Stimulated activated CD8-positive, alpha-beta memory T cell treated with anti-CD3 and anti-CD28 coated beads, Interleukin-15, amount 100 ng/mL, for 24 hours (primary cell): ENCODE results near the gene USP2.

ENCODE experiments used
- DNase-seq: peaks from one replicate; pipeline ENCODE4 v3.0.0-alpha.2; 2020; ENCODE audit warnings: low read depth

USP2 gene

DNA sequence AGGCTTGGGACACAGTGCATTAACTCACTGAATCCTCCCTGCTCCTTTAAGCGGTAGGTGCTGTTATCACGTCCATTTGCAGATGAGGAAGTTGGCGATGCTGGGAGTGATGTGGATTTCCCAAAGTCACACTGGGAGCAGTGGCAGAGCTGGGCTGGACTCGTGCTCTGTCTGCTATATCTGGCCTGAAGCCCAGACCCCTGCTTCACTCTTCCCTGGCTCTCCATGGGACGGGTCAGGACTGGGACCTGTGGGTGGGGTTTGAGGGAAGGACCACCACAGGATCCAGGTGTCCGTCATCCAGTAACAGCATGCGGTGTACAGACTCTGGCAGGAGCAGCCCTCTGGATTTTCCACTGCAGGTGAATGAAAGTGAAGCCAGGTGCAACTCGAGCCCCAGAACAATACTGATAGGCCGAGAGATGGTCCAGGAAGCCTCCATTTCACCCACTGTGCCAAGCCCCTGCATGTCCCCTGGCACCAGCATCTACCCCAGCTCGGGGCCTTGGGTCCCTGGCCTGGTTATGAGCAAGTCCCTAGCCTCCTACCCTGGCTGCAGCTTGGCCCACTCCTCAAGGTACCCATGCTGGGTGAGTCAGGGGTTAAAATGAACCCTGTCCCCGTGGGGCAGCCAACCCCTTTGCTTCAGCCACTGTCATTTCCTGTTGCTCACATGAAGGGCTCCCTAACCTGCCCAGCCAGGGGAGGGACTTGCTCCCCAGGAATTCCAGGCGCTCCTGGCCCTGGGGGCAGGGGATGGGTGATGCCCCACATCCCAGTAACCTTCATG is 4.2 kb downstream of the USP2 start:
- no peak for DNase-seq

GRCh38 chr11:119376197-119376847 is 5.2 kb downstream of the USP2 start:
- no peak for DNase-seq

- DNase-seq = no peak
Observed at GRCh38 chr11:119375337-119376196, 5.9 kb downstream of the USP2 start.

- no peak for DNase-seq
Observed at GRCh38 chr11:119374632-119375336, 6.7 kb downstream of the USP2 start.

DNA sequence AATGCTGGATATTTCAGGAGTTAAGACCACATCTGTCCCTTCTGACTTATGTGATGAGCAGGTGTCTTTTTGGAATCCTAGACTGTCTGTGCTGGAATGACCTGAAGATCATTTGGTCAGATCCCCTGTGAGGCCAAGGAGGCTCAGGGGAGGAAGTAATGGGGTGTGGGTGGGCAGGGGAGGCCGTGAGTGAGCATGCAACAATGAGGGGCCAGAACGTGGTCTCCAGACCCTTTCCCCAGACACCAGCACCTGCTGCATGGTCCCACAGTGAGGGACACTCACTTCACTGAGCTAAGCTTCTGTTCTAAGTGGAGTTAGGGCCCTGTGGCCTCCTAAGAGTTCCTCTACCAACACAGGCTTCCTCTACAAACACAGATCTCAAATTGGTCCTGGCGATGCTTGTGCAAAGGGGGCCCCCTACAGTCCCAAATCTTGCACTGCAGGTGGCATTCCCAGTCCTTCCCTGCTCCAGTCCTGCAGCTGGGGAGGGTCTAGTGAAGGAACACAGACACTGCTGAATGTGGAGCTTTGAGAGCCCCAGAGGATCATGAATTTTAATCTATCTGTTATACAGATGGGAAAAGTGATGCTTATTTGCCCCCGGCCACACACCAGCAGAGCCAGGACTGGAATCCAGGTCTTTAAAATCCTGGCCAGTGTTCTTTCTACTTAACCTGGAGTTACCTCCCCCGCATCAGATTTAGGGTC is 7.4 kb downstream of the USP2 start:
- DNase-seq = no peak

DNA sequence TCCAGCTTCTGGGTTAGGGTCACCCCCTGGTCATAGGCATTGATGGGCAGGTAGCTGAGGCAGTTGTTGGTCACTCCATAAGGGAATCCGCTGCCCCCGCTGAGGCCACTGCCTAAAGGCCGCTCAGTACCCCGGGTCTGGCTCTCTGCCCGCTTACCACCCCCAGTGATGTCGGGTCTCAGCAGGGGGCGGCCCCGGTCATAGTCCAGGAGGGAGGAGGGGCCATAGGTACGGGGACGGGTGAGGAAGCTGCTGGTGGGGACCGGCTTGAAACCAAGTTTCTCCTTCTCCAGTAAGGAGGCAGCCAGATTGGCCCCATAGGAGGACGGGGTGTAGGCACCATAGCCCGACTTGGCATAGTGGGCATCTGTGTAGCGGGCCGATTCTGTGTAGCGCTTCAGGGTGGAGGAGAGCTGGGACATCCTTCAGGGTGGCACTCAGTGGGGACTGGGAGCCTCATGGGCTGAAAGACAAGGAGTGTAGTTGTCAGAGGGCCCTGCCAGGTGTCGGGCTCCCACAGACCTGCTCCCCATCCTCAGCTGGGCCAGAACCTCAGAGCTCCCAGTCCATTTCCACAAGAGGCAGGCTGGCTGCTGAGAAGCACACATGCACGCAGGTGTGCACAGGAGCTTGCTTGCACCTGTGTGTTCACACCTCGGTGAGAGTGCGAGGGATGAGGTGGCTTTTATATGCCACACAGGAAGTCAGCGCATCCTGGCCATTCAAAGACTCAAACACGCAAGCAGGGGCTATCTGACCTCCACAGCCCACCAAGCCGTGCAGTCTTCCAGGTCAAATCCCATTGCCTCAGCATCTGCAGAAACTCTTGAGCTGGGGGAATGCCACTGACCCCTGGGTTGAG is 8.2 kb downstream of the USP2 start:
- no peak for DNase-seq

DNA sequence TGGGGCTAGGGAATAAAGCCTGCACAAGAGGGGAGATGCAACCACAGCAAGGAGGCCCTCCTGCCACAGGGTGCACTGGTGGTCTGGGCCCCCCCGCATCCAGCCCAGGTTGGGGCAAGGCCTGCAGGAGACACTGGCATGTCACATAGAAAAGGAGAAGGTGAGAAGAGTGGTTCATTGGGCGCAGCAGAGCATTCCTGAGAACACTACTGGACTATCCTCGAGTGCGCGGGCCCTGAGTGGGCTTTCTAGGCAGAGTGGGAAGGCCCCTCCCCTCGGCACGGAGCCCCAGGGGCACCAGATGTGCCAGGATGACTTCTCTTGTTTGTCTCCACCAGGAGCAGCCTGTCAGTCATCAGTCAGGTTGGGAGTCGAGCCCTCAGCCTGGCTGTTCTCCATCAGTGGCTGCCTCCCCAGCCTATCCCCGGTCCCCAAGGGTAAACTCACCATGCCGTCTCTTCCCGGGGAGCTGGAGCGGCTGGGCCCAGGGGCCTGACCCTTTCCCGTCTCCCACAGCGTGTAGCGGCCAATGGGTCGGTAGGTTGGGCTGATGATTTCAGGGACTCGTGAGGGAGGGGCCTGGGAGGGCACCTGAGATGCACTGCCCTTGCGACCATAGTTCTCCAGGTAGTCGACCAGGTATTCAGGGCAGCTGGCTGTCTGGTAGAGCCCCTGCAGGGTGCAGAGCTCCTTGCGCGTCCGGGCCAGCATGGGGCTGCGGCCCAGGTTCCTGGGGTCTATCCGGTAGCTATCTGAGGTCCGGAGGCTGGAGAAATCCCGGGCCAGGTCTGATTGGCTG is 9.0 kb downstream of the USP2 start:
- no peak for DNase-seq

DNA sequence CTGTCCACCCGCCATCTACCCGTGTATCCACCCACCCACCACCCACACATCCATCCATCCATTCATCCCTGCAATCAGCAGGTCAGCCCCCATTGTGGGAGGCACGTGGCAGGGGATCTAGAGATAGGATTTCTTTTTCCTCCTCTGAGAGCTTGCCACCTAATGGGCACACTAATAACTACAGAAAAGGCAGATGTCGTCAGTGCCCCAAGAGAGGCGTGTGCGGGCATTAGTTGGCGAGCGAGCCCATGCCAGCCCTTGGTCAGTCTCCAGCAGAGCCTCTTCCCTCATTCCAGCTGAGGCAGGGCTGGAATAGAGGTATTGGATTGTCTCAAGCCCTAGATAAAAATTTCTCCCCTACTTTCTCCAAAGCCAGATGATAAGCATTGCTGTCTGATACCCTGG is 9.7 kb downstream of the USP2 start:
- DNase-seq = no peak

DNA sequence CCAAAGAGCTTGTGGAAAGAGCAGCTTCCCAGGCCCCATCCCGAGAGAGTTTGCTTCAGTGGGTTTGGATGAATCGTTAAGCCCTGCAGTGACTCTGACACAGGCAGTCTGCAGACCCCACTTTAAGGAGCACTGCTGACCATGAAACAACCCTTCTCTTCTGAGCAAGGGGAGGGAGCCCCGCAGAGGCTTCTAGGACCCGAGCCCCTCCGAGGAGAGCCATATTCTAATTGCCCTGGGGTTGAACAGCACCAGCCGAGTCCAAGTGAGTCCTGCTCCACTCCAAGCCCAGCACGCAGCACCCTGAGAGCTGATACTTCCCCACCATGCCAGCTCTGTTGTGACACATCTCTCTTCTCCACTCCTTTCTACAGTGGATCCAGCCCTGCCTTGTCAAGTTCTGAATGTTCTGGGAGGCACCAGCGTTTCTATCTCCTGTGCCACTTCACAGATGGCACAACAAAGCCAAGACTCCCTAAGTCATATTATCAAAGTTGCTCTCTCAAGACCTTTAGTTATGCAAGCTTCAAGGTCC is 10.4 kb downstream of the USP2 start:
- no peak for DNase-seq

GRCh38 chr11:119370486-119371046 is 10.9 kb downstream of the USP2 start:
- DNase-seq = no peak

GRCh38 chr11:119369132-119369925 is 12.2 kb downstream of the USP2 start:
- no peak for DNase-seq

DNA sequence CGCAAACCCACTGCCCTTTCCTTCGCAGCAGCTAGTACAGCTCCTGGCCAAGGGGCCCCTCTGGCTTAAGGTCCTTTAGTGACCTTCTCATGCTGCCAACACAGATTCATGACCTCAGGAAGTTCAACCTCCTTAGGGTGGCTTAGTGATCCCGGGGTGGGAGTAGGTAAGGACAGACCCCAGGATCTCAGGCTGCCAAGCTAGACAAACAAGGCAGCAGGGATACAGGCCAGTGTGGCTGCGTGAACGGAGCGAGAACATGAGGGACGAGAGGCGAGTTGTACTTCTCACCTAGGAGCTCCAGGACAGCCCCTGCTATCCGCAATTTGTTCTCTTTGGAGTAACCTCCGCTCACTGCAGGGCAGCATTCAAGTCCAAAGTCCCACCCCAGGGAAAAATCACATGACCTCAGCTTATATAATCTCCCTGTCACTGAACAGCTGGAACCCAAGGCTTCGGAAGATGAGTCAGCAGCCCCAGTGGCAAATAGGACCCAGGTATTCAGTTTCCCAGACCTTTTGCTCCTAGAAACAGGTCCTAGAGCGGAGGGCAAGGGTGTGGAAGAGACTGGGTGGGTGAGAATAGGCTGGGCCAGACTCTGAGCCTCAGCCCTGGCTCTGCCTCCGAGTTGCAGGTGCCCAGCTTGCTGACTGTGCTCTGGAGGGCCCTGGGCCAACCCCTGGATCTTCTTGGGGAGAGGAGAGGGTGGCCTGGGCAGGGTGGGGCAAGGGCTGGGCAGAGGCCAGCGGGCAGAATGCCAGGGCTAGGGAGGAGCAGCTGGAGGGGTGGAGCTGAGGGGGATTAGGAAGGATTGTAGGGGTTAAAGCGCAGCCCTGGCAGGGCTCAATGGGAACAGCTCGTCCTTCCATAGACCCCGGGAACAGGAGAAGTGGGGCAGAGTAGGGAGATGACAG is 13.1 kb downstream of the USP2 start:
- DNase-seq = no peak

DNA sequence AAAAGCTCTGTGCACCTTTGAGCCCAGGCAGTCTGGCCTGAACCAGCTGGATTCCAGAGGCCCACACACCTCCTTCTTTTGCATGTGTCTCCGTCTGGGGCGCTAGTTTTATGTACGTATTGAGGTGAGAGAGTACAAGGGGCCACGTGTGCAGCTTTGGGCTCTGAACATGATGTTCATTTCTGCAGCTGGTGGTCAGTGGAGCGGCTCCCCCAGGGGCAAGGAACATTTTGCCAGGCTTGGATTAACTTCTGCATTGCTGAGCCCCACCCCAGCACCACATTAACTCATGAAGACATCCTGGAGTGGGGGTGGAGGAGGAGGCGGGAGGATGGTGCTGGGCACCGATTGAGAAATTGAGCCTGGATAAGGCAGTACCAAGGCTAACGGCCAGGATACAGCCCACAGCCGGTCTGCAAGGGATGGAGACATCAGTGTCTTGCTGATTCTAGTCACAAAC is 13.8 kb downstream of the USP2 start:
- DNase-seq = no peak

DNA sequence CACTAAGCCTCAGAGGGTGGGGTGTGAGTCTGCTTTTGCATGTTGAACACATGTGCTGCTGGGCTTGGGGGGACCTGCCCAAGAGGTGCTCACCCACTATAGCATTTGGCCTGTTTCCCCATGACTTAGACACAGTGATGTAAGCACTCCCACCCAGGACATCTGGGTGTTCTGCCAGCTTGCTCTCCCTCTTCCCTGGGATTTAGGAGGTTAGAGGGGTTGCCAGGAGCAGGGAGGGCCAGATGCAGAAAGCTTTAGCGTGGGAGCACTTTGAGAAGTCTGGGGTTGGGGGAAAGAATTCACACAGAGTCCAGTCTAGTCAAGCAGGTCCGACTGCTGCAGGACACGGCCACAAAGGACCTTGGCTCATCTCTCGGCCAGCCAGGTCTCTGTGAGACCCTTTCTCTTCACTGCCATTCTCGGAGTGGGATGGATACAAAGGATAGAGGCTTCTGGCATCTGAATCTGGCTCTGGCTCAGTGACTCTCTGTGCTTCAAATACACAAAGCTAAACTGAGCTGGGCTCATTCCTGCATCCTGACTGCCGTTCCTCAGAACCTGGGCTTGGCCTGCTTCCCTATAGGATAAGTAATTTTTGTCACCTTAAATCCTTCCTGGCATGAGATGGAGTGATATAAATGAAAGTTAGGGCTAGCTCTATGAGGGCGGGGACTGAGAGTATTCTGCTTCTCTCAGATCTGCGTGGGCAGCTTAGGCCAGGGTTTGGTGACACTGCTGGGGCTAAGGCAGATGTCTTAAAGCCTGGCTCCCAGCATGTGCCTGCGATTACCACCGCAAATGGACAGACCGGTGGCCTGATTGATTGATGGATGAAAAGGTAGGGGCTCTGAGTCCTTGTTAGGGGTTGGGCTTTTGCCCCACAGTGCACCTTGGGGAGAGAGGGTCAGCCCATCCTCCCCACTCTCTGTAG is 14.5 kb downstream of the USP2 start:
- DNase-seq = no peak

DNA sequence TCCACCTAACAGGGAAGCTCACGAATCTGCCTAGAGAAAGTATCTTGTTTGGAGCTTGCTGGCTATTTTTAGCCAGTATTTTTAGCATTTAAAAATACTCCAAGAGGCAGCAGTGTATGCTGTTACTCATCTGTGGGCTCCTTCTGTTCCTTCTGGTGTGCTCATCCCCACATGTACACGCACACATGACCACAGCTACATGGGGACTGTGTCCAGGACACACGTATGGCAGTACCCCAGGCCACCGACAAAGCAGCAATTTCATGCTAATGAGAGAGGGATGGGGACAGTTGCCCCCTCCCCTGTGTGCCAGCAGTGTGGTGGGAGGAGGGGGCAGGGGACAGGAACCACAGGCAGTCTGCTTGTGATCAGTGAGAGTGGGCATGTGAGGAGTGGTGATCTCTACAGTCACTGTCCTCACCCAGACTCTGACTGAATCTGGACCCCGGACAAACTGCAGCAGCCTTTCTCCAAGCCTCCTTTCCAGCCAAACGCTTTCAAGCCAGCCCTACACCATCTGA is 16.4 kb downstream of the USP2 start:
- DNase-seq = no peak
